Osteocyte (in vitro differentiated cells): ENCODE results near the gene TMPRSS15. TPM values are rescaled to one million over a fixed set of nuclear protein-coding genes. Genes with fewer than 3 reads are reported as not detected.

Source experiments
- DNase-seq: peaks from one replicate; pipeline ENCODE4 v3.0.0; 2021; ENCODE audit warnings: mixed read lengths; ENCODE audit not compliant: unreplicated experiment; ENCODE audit errors: extremely low spot score
- H3K27ac Mint-ChIP-seq: one replicate; pipeline ENCODE4 v1.8.0; 2021; ENCODE audit warnings: mild to moderate bottlenecking, mixed read lengths; ENCODE audit not compliant: unreplicated experiment
- H3K27me3 Mint-ChIP-seq: one replicate; pipeline ENCODE4 v1.8.0; 2021; ENCODE audit warnings: mixed read lengths; ENCODE audit not compliant: unreplicated experiment
- H3K36me3 Mint-ChIP-seq: one replicate; pipeline ENCODE4 v1.8.0; 2021; ENCODE audit warnings: mixed read lengths; ENCODE audit not compliant: unreplicated experiment
- H3K4me1 Mint-ChIP-seq: one replicate; pipeline ENCODE4 v1.8.0; 2021; ENCODE audit warnings: mixed read lengths; ENCODE audit not compliant: unreplicated experiment
- H3K4me3 Mint-ChIP-seq: one replicate; pipeline ENCODE4 v1.8.0; 2021; ENCODE audit warnings: mild to moderate bottlenecking, moderate library complexity, mixed read lengths; ENCODE audit not compliant: unreplicated experiment
- H3K9me3 Mint-ChIP-seq: one replicate; pipeline ENCODE4 v1.8.0; 2021; ENCODE audit warnings: mixed read lengths; ENCODE audit not compliant: unreplicated experiment
- CTCF ChIP-seq: fragments of 200-600 bp; sonication (generic); IDR thresholded peaks from 2 replicates; pipeline ENCODE4 v1.5.0; 2021; ENCODE audit warnings: antibody characterized with exemption, mild to moderate bottlenecking, moderate library complexity
- total RNA-seq: library from RNA; stranded (reverse); gene quantifications from 2 replicates; pipeline ENCODE4 v1.2.1, GENCODE V29; 2021

The TMPRSS15 gene
- total RNA-seq, 1 donor from 2014 or later: 1.3 TPM

- Mint-ChIP-seq H3K4me3 (no peak overlapping the region), H3K9me3 (no peaks in the 10 kb centered on the region), H3K27me3 (no peaks in the 10 kb centered on the region), H3K36me3 (no peaks in the 10 kb centered on the region), H3K27ac (no peak overlapping the region), H3K4me1 (peaks cover 8% of the 10 kb centered on the region)
- no peak for DNase-seq
- TF ChIP-seq CTCF: no peak
These were observed 30.0 kb downstream of the TMPRSS15 start for GRCh38 chr21:18373606-18374005.

- DNase-seq: no peak
- Mint-ChIP-seq H3K27ac (no peak overlapping the region), H3K36me3 (no peaks in the 10 kb centered on the region), H3K4me3 (no peak overlapping the region), H3K4me1 (no peaks in the 10 kb centered on the region), H3K9me3 (no peaks in the 10 kb centered on the region), H3K27me3 (no peaks in the 10 kb centered on the region)
- peak; percentile 29 for TF ChIP-seq CTCF
These were observed 33.3 kb downstream of the TMPRSS15 start for GRCh38 chr21:18370301-18370700.

GRCh38 chr21:18369115-18369514 is 34.5 kb downstream of the TMPRSS15 start:
- H3K27ac Mint-ChIP-seq: no peak overlapping the region
- H3K9me3 Mint-ChIP-seq: no peaks in the 10 kb centered on the region
- no peaks in the 10 kb centered on the region for H3K36me3 Mint-ChIP-seq
- peaks cover 9% of the 10 kb centered on the region for H3K27me3 Mint-ChIP-seq
- TF ChIP-seq CTCF: peak; percentile 48
- H3K4me3 Mint-ChIP-seq: no peak overlapping the region
- no peaks in the 10 kb centered on the region for H3K4me1 Mint-ChIP-seq
- DNase-seq: no peak

- DNase-seq: no peak
- no peaks in the 10 kb centered on the region for H3K36me3 Mint-ChIP-seq
- H3K27ac Mint-ChIP-seq: no peak overlapping the region
- TF ChIP-seq CTCF: no peak
- H3K4me1 Mint-ChIP-seq: no peaks in the 10 kb centered on the region
- H3K4me3 Mint-ChIP-seq: no peak overlapping the region
- no peaks in the 10 kb centered on the region for H3K9me3 Mint-ChIP-seq
- peaks cover 9% of the 10 kb centered on the region for H3K27me3 Mint-ChIP-seq
These were observed 35.4 kb downstream of the TMPRSS15 start for GRCh38 chr21:18368205-18368604.

- Mint-ChIP-seq H3K9me3 (peaks cover 5% of the 10 kb centered on the region), H3K36me3 (no peaks in the 10 kb centered on the region), H3K4me3 (no peak overlapping the region), H3K27me3 (peaks cover 10% of the 10 kb centered on the region), H3K27ac (no peak overlapping the region), H3K4me1 (no peaks in the 10 kb centered on the region)
- DNase-seq: no peak
- no peak for TF ChIP-seq CTCF
These were observed 46.8 kb downstream of the TMPRSS15 start for GRCh38 chr21:18356801-18357200.
